ENCODE measurements around the gene GCK.

DNA sequence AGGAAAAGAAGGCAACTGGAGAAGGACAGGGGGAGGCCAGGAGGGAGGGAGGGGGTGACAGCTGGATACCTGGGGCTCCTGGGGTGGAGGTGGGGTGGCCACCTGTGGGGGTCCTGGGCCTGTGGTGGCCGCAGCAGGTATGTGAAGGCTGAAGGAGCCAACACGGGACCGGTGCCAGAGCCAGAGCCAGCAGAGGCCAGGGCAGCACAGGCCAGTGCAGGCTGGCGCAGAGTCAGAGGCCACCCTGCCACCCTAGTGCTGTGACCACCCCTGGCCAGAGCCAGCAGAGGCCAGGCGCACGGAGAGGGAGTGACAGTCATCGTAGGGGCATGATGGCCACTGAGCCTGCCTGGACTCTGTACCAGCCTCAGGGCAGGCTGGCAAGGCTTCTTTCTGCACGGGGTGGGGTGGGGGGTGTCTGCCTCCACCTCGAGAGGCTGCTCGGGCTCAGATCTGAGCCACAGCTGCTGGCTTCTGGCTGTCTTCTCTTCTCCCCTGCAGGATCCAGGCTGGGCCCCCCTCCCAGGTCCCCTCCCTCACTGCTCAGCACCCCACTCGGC is 40.4 kb upstream of the GCK start:
- no peak for TF ChIP-seq CTCF (IDR thresholded peaks at IDR 0.05; ENCODE audit: low read depth, low read length, missing input control)
- TF ChIP-seq JUND (IDR thresholded peaks at IDR 0.05) = no peak
- TF ChIP-seq NR2F2 (IDR thresholded peaks at IDR 0.05) = no peak
- no peak for TF ChIP-seq HNF4A (conservative IDR thresholded peaks at IDR 0.05)
- TF ChIP-seq, protein P1, sequence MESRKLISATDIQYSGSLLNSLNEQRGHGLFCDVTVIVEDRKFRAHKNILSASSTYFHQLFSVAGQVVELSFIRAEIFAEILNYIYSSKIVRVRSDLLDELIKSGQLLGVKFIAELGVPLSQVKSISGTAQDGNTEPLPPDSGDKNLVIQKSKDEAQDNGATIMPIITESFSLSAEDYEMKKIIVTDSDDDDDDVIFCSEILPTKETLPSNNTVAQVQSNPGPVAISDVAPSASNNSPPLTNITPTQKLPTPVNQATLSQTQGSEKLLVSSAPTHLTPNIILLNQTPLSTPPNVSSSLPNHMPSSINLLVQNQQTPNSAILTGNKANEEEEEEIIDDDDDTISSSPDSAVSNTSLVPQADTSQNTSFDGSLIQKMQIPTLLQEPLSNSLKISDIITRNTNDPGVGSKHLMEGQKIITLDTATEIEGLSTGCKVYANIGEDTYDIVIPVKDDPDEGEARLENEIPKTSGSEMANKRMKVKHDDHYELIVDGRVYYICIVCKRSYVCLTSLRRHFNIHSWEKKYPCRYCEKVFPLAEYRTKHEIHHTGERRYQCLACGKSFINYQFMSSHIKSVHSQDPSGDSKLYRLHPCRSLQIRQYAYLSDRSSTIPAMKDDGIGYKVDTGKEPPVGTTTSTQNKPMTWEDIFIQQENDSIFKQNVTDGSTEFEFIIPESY (IDR thresholded peaks at IDR 0.05) = no peak
- TF ChIP-seq, protein P2, sequence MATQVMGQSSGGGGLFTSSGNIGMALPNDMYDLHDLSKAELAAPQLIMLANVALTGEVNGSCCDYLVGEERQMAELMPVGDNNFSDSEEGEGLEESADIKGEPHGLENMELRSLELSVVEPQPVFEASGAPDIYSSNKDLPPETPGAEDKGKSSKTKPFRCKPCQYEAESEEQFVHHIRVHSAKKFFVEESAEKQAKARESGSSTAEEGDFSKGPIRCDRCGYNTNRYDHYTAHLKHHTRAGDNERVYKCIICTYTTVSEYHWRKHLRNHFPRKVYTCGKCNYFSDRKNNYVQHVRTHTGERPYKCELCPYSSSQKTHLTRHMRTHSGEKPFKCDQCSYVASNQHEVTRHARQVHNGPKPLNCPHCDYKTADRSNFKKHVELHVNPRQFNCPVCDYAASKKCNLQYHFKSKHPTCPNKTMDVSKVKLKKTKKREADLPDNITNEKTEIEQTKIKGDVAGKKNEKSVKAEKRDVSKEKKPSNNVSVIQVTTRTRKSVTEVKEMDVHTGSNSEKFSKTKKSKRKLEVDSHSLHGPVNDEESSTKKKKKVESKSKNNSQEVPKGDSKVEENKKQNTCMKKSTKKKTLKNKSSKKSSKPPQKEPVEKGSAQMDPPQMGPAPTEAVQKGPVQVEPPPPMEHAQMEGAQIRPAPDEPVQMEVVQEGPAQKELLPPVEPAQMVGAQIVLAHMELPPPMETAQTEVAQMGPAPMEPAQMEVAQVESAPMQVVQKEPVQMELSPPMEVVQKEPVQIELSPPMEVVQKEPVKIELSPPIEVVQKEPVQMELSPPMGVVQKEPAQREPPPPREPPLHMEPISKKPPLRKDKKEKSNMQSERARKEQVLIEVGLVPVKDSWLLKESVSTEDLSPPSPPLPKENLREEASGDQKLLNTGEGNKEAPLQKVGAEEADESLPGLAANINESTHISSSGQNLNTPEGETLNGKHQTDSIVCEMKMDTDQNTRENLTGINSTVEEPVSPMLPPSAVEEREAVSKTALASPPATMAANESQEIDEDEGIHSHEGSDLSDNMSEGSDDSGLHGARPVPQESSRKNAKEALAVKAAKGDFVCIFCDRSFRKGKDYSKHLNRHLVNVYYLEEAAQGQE (IDR thresholded peaks at IDR 0.05) = no peak
- no peak for TF ChIP-seq GABPA (IDR thresholded peaks at IDR 0.05 in 1 of 2, conservative IDR thresholded peaks at IDR 0.05 in 1 of 2)
- no peak for TF ChIP-seq MAX (IDR thresholded peaks at IDR 0.05)
- TF ChIP-seq ATF3 (IDR thresholded peaks at IDR 0.05) = no peak
